ENCODE results near the gene LRRC37A3.
"Not testable (repeated sequence)": the region's sequence is repeated elsewhere in the genome, so short reads cannot be mapped to it uniquely, and the experiment has no call there.

The LRRC37A3 gene

DNA sequence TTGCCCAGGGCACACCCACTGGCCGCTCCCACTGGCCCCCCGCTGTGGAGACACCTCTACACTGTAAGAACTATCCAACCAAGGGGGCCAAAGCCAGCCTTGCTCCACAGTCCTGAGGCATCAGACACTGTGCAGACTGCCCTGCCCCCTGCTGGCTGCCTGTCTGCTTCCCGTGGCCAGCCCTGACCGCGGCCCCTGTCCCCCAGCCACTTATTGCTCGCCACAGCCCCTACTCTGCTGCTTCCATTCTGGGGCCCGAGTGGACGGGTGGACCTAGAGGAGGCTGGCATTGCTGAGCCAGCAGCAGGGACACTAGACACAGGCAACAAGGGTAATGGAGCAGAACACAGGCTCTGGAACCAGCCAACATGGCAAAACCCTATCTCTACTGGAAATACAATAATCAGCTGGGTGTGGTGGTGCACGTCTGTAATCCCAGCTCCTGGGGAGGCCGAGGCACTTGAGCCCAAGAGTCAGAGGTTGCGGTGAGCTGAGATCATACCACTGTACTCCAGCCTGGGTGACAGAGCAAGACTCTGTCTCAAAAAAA lies 19.7 kb upstream of the LRRC37A3 start:
- no peak overlapping the region for H3K9ac ChIP-seq (ENCODE audit: low read depth, low read length)
- no peaks in the 10 kb centered on the region for H3K4me1 ChIP-seq (ENCODE audit: control insufficient read depth, insufficient read depth, low read length)
- no peaks in the 10 kb centered on the region for H3K27me3 ChIP-seq (ENCODE audit: control insufficient read depth, insufficient read depth, low read length)
- no peak overlapping the region for H3K4me3 ChIP-seq (ENCODE audit: low read depth, low read length)
- no peaks in the 10 kb centered on the region for H3K36me3 ChIP-seq (ENCODE audit: control insufficient read depth, insufficient read depth, low read length)
- no peaks in the 10 kb centered on the region for H3K9me3 ChIP-seq (ENCODE audit: control insufficient read depth, insufficient read depth, low read length)

DNA sequence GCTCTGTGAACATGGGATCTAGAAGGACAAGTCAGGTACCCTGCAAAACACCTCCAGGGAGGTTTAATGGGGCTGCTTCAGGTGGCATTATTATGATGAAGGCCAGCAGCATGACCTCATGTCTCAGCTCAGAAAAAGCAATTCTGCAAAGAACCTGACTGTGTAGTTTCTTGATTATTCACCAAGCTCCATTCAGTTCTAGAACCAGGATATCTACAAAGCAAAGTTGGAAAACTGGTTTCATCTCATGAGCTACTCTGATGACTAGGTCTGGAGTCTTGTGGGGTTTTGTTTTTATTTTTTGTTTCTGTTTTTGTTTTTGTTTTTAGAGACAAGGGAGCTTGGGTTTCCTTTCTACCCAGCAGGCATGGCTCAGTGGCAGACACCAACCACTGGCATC lies 19.0 kb upstream of the LRRC37A3 start:
- Histone ChIP-seq H3K4me3 (ENCODE audit: low read depth, low read length) (no peak overlapping the region), H3K4me1 (ENCODE audit: control insufficient read depth, insufficient read depth, low read length) (no peaks in the 10 kb centered on the region), H3K9me3 (ENCODE audit: control insufficient read depth, insufficient read depth, low read length) (no peaks in the 10 kb centered on the region), H3K27me3 (ENCODE audit: control insufficient read depth, insufficient read depth, low read length) (no peaks in the 10 kb centered on the region), H3K9ac (ENCODE audit: low read depth, low read length) (no peak overlapping the region), H3K36me3 (ENCODE audit: control insufficient read depth, insufficient read depth, low read length) (no peaks in the 10 kb centered on the region)

DNA sequence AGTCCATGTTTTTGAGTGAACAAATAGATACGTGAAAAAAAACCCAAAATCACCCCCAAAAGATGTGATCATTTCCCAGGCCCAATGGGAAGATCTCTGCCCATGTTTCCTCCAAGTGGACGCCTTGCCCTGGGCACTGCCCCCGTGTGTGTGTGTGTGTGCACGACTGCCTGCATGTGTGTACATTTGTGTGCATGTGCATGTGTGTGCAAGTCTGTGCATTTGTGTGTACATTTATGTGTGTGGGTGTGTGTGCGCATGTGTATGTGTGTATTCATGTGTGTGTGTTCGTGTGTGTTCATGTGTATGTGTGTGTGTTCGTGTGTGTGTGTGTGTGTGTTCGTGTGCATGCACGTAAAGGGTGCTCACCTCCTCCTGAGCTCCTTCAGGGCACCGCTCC lies 16.8 kb upstream of the LRRC37A3 start:
- no peak overlapping the region for H3K4me3 ChIP-seq (ENCODE audit: low read depth, low read length)
- no peaks in the 10 kb centered on the region for H3K4me1 ChIP-seq (ENCODE audit: control insufficient read depth, insufficient read depth, low read length)
- no peak overlapping the region for H3K9ac ChIP-seq (ENCODE audit: low read depth, low read length)
- no peaks in the 10 kb centered on the region for H3K9me3 ChIP-seq (ENCODE audit: control insufficient read depth, insufficient read depth, low read length)
- H3K27me3 ChIP-seq (ENCODE audit: control insufficient read depth, insufficient read depth, low read length), result no peaks in the 10 kb centered on the region
- H3K36me3 ChIP-seq (ENCODE audit: control insufficient read depth, insufficient read depth, low read length), result no peaks in the 10 kb centered on the region

DNA sequence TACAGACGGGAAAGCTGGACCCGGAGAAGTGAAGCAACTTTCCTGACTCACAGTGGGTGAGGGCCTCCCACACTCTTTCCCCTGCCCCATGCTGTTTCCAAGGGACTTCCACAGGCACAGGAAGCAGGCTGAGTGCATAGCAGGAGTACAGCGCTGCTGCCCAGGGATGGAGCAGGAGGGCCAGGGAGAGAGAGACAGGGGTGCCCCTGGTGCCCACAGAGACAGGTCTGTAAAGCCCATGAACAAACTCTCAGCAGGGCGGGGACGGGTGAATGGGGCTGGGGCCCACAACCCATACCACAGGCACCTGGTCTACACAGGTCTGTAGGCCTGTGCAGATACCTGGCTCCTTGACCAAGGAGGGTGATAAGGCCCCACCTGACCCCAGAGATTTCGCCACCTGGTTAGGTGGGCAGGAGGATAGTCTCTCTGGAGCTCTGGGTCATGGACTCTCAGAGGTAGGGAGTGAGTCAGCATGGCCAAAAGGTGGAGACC lies 15.1 kb upstream of the LRRC37A3 start:
- not testable (repeated sequence) for H3K4me1 ChIP-seq (ENCODE audit: control insufficient read depth, insufficient read depth, low read length); H3K36me3 ChIP-seq (ENCODE audit: control insufficient read depth, insufficient read depth, low read length); H3K9me3 ChIP-seq (ENCODE audit: control insufficient read depth, insufficient read depth, low read length); H3K4me3 ChIP-seq (ENCODE audit: low read depth, low read length); H3K27me3 ChIP-seq (ENCODE audit: control insufficient read depth, insufficient read depth, low read length); H3K9ac ChIP-seq (ENCODE audit: low read depth, low read length)

GRCh38 chr17:64932850-64933249 lies 13.6 kb upstream of the LRRC37A3 start:
- not testable (repeated sequence) for H3K4me3 ChIP-seq (ENCODE audit: low read depth, low read length); H3K36me3 ChIP-seq (ENCODE audit: control insufficient read depth, insufficient read depth, low read length); H3K9me3 ChIP-seq (ENCODE audit: control insufficient read depth, insufficient read depth, low read length); H3K9ac ChIP-seq (ENCODE audit: low read depth, low read length); H3K4me1 ChIP-seq (ENCODE audit: control insufficient read depth, insufficient read depth, low read length); H3K27me3 ChIP-seq (ENCODE audit: control insufficient read depth, insufficient read depth, low read length)

GRCh38 chr17:64930374-64930773 lies 11.1 kb upstream of the LRRC37A3 start:
- H3K9ac ChIP-seq (ENCODE audit: low read depth, low read length); H3K36me3 ChIP-seq (ENCODE audit: control insufficient read depth, insufficient read depth, low read length); H3K9me3 ChIP-seq (ENCODE audit: control insufficient read depth, insufficient read depth, low read length); H3K4me3 ChIP-seq (ENCODE audit: low read depth, low read length); H3K27me3 ChIP-seq (ENCODE audit: control insufficient read depth, insufficient read depth, low read length); H3K4me1 ChIP-seq (ENCODE audit: control insufficient read depth, insufficient read depth, low read length): not testable (repeated sequence)

DNA sequence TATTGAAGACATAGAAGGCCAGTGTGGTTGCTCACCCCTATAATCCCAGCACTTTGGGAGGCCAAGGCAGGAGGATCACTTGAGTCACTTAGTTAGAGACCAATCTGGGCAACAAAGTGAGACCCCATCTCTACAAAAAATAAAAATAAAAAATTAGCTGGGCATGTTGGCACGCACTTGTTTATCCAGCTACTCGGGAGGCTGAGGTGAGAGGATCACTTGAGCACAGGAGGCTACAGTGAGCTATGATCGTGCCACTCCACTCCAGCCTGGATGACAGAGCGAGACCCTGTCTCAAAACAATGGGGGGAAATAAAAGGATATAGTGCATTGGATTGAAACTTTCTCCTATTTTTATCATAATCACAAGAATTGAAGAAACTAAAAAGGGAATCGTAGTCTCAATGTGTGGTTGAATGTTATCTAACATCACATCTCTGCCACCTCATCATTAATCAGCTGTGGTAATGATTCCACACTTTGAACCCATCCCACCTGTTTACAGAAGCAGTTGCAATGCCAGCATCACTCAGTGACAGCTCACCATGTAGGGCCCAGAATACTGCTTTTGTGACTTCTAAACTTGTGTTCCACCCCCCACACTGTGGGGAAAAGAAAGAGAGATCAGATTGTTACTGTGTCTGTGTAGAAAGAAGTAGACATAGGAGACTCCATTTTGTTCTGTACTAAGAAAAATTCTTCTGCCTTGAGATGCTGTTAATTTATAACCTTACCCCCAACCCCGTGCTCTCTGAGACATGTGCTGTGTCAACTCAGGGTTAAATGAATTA lies 10.3 kb upstream of the LRRC37A3 start:
- not testable (repeated sequence) for H3K9me3 ChIP-seq (ENCODE audit: control insufficient read depth, insufficient read depth, low read length); H3K4me3 ChIP-seq (ENCODE audit: low read depth, low read length); H3K36me3 ChIP-seq (ENCODE audit: control insufficient read depth, insufficient read depth, low read length); H3K9ac ChIP-seq (ENCODE audit: low read depth, low read length); H3K4me1 ChIP-seq (ENCODE audit: control insufficient read depth, insufficient read depth, low read length); H3K27me3 ChIP-seq (ENCODE audit: control insufficient read depth, insufficient read depth, low read length)

DNA sequence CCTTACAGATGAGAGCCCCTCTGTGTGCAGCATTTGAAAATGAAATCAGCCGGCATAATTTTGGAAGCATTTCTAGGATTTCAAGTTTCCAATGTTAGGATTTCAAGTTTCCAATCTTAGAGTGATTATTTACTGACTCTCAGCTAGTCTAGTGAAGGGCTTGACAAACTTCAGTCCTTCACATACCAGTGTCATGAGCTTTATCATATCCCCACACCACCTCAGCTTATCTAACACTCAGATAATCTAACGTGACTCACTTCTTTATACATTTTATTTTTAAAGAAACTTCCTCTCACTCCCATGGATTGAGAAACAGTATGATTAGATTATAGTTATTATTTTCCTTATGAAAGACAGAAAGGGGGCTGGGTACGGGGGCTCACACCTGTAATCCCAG lies 9.4 kb upstream of the LRRC37A3 start:
- not testable (repeated sequence) for H3K9me3 ChIP-seq (ENCODE audit: control insufficient read depth, insufficient read depth, low read length); H3K4me3 ChIP-seq (ENCODE audit: low read depth, low read length); H3K9ac ChIP-seq (ENCODE audit: low read depth, low read length); H3K36me3 ChIP-seq (ENCODE audit: control insufficient read depth, insufficient read depth, low read length); H3K27me3 ChIP-seq (ENCODE audit: control insufficient read depth, insufficient read depth, low read length); H3K4me1 ChIP-seq (ENCODE audit: control insufficient read depth, insufficient read depth, low read length)

GRCh38 chr17:64927444-64927843 lies 8.2 kb upstream of the LRRC37A3 start:
- not testable (repeated sequence) for H3K27me3 ChIP-seq (ENCODE audit: control insufficient read depth, insufficient read depth, low read length); H3K4me3 ChIP-seq (ENCODE audit: low read depth, low read length); H3K36me3 ChIP-seq (ENCODE audit: control insufficient read depth, insufficient read depth, low read length)

GRCh38 chr17:64926430-64926829 lies 7.2 kb upstream of the LRRC37A3 start:
- not testable (repeated sequence) for H3K36me3 ChIP-seq (ENCODE audit: control insufficient read depth, insufficient read depth, low read length)

More at GRCh38 chr17:64927444-64927843, 8.2 kb upstream of the LRRC37A3 start:
- not testable (repeated sequence) for H3K9ac ChIP-seq (ENCODE audit: low read depth, low read length); H3K4me1 ChIP-seq (ENCODE audit: control insufficient read depth, insufficient read depth, low read length); H3K9me3 ChIP-seq (ENCODE audit: control insufficient read depth, insufficient read depth, low read length)

DNA sequence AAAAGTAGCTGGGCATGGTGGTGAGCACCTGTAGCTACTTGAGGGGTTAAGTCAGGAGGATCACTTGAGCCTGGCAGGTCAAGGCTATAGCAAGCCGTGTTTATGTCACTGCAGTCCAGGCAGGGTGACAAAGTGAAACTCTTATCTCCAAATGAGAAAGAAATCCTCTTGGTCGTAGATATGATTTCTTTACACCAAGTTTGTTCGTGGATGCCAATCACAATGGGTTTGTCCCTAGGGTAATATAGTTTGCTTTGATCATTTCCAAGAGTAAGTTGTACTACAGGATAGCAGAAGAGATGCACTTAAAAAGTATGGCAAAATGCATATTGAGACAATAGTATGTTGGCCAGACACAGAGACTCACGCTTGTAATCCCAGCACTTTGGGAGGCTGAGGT lies 6.0 kb upstream of the LRRC37A3 start:
- H3K27me3 ChIP-seq (ENCODE audit: control insufficient read depth, insufficient read depth, low read length); H3K9me3 ChIP-seq (ENCODE audit: control insufficient read depth, insufficient read depth, low read length); H3K4me1 ChIP-seq (ENCODE audit: control insufficient read depth, insufficient read depth, low read length); H3K36me3 ChIP-seq (ENCODE audit: control insufficient read depth, insufficient read depth, low read length); H3K9ac ChIP-seq (ENCODE audit: low read depth, low read length); H3K4me3 ChIP-seq (ENCODE audit: low read depth, low read length): not testable (repeated sequence)

More at GRCh38 chr17:64926430-64926829, 7.2 kb upstream of the LRRC37A3 start:
- not testable (repeated sequence) for H3K9me3 ChIP-seq (ENCODE audit: control insufficient read depth, insufficient read depth, low read length); H3K27me3 ChIP-seq (ENCODE audit: control insufficient read depth, insufficient read depth, low read length); H3K9ac ChIP-seq (ENCODE audit: low read depth, low read length); H3K4me1 ChIP-seq (ENCODE audit: control insufficient read depth, insufficient read depth, low read length); H3K4me3 ChIP-seq (ENCODE audit: low read depth, low read length)

DNA sequence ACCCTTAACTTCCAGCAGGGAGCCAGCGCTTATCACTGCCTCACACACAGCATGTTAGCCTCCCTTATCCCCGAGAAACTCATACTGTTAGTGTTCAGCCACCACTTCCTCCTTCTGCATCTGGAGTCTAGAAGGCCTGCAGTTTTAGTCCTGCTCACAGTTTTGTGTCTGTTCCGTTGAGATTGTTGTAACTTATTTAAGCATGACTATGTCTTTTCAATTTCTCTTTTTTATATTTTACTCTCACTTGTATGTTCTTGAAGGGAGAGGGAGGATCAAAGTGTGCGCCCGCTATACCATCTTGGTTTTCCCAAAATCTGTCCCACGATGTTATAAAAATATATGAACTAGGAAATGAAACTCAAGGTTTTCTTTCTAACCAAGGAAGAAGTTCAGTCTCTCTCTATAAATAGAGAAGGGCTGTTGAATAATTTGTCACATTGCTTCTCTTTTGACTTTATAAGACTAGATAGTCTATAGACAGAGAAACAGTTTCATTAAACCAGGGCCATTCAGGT lies 3.8 kb upstream of the LRRC37A3 start:
- H3K9me3 ChIP-seq (ENCODE audit: control insufficient read depth, insufficient read depth, low read length); H3K36me3 ChIP-seq (ENCODE audit: control insufficient read depth, insufficient read depth, low read length); H3K27me3 ChIP-seq (ENCODE audit: control insufficient read depth, insufficient read depth, low read length); H3K4me3 ChIP-seq (ENCODE audit: low read depth, low read length); H3K9ac ChIP-seq (ENCODE audit: low read depth, low read length); H3K4me1 ChIP-seq (ENCODE audit: control insufficient read depth, insufficient read depth, low read length): not testable (repeated sequence)
